GM12878 (cell line): ENCODE results near the gene ANP32E. TPM values are rescaled to one million over a fixed set of nuclear protein-coding genes. Genes with fewer than 3 reads are reported as not detected.

ENCODE experiments used
- ATAC-seq: fragments of 200-7000 bp; cut with Tn5 transposase; 3 replicates; pipeline ENCODE4 v1.9.1; 2020; ENCODE audit warnings: mild to moderate bottlenecking, moderate library complexity
- BruUV-seq: library from RNA; stranded (reverse); fragments of 400-500 nt; replicated peaks from 2 replicates; lab custom pipeline; 2021; lab: Mats Ljungman, UMichigan
- CTCF ChIA-PET: fragments of 300-600 bp; sonication (Branson Sonifier 250); formaldehyde crosslinking; extraction: SDS; loops from one replicate; lab custom pipeline; 2021; ENCODE audit warnings: inconsistent platforms; lab: Yijun Ruan, JAX
- POLR2A ChIA-PET: fragments of 350-600 bp; formaldehyde crosslinking; extraction: SDS; loops from one replicate; lab custom pipeline; 2021; ENCODE audit warnings: inconsistent platforms; lab: Charles Lee
- RAD21 ChIA-PET: fragments of 300-600 bp; sonication (Branson Sonifier 250); formaldehyde crosslinking; loops from one replicate; lab custom pipeline; 2023; ENCODE audit warnings: antibody characterized with exemption; ENCODE audit not compliant: unreplicated experiment; lab: Charles Lee
- SMC1A ChIA-PET: fragments of 300-600 bp; sonication (Branson Sonifier 250); formaldehyde crosslinking; loops from one replicate; lab custom pipeline; 2023; ENCODE audit not compliant: unreplicated experiment, uncharacterized antibody; lab: Charles Lee
- DNase-seq: peaks from one replicate; pipeline ENCODE4 v3.0.0-alpha.2; 2011; ENCODE audit warnings: low read depth, low spot score
- FAIRE-seq: peaks from 3 replicates; lab custom pipeline; 2011; peaks lifted over from hg19 to GRCh38; lab: Jason Lieb, UNC
- H2AFZ ChIP-seq: 2 replicates; pipeline ENCODE4 v1.6.0; 2011; ENCODE audit warnings: low read depth, low read length, control low read depth; ENCODE audit not compliant: control insufficient read depth
- H3K27ac ChIP-seq: 2 replicates; pipeline ENCODE4 v1.5.1; 2011; ENCODE audit warnings: control low read depth; ENCODE audit not compliant: control insufficient read depth, insufficient read depth
- H3K27me3 ChIP-seq, 2 experiments: replicated peaks in 1 of 2; 2 replicates each; pipeline versions ENCODE4 v1.6.0 to v1.6.1; 2011; ENCODE audit warnings: low read length in 1 of 2; ENCODE audit not compliant: control insufficient read depth in 2 of 2, insufficient read depth in 2 of 2
- H3K36me3 ChIP-seq, 2 experiments: 2 replicates each; pipeline ENCODE4 v1.5.1; 2011; ENCODE audit warnings: low read length in 1 of 2; ENCODE audit not compliant: control insufficient read depth in 2 of 2, insufficient read depth in 2 of 2
- H3K4me1 ChIP-seq: 2 replicates; pipeline ENCODE4 v1.6.1; 2011; ENCODE audit warnings: mild to moderate bottlenecking, low read length, moderate library complexity, mixed read lengths; ENCODE audit not compliant: control insufficient read depth, insufficient read depth
- H3K4me2 ChIP-seq: 2 replicates; pipeline ENCODE4 v1.6.0; 2011; ENCODE audit warnings: control low read depth; ENCODE audit not compliant: control insufficient read depth, insufficient read depth
- H3K4me3 ChIP-seq: fragments of 200-600 bp; sonication (generic); 2 replicates; pipeline ENCODE4 v1.5.1; 2016
- H3K79me2 ChIP-seq: 2 replicates; pipeline ENCODE4 v1.6.0; 2011; ENCODE audit warnings: low read length; ENCODE audit not compliant: control insufficient read depth, insufficient read depth
- H3K9ac ChIP-seq: 2 replicates; pipeline ENCODE4 v1.8.0; 2011; ENCODE audit warnings: low read length, control low read depth, mixed read lengths; ENCODE audit not compliant: control insufficient read depth, insufficient read depth
- H3K9me3 ChIP-seq: replicated peaks from 3 replicates; pipeline ENCODE4 v1.5.1; 2011; ENCODE audit warnings: mild to moderate bottlenecking, low read length; ENCODE audit not compliant: control insufficient read depth, insufficient read depth
- H4K20me1 ChIP-seq: 2 replicates; pipeline ENCODE4 v1.6.0; 2011; ENCODE audit not compliant: control insufficient read depth, insufficient read depth
- BMI1 ChIP-seq: fragments of 450-650 bp; IDR thresholded peaks from 2 replicates; pipeline ENCODE4 v1.6.1; 2016; ENCODE audit warnings: mild to moderate bottlenecking, moderate library complexity, borderline replicate concordance
- CEBPB ChIP-seq, 2 experiments: fragments of 150-350 bp in 1 of 2; IDR thresholded peaks; 2 replicates each; pipeline ENCODE4 v1.6.1; 2012 to 2014; ENCODE audit warnings: low read depth in 2 of 2, low read length in 2 of 2, borderline replicate concordance in 1 of 2, inconsistent platforms in 1 of 2
- CHD2 ChIP-seq: IDR thresholded peaks from 2 replicates; pipeline ENCODE4 v1.6.1; 2011; ENCODE audit warnings: low read depth, low read length, improper control_type of control experiment, borderline replicate concordance
- EP300 ChIP-seq, 2 experiments: fragments of 150-350 bp in 1 of 2; IDR thresholded peaks; 2 replicates each; pipeline ENCODE4 v1.6.1; 2011 to 2012; ENCODE audit warnings: low read depth in 2 of 2, low read length in 2 of 2, borderline replicate concordance in 1 of 2, improper control_type of control experiment in 1 of 2, inconsistent platforms in 1 of 2; ENCODE audit not compliant: control insufficient read depth in 1 of 2
- EZH2 ChIP-seq: IDR thresholded peaks from 2 replicates; pipeline ENCODE4 v1.6.1; 2012; ENCODE audit warnings: low read depth, mild to moderate bottlenecking, control low read depth, inconsistent platforms, low read length, borderline replicate concordance; ENCODE audit not compliant: control insufficient read depth
- GATAD2B ChIP-seq: fragments of 450-650 bp; conservative IDR thresholded peaks from 2 replicates; pipeline ENCODE4 v1.6.1; 2017; ENCODE audit warnings: low read depth, mild to moderate bottlenecking, moderate library complexity
- HDAC2 ChIP-seq: fragments of 200-600 bp; sonication (generic); IDR thresholded peaks from 2 replicates; pipeline ENCODE4 v1.6.1; 2017
- HDAC6 ChIP-seq: fragments of 200-600 bp; sonication (generic); IDR thresholded peaks from one replicate; pipeline ENCODE4 v1.8.0; 2017; ENCODE audit warnings: antibody characterized with exemption; ENCODE audit not compliant: unreplicated experiment
- IRF4 ChIP-seq: IDR thresholded peaks from 2 replicates; pipeline ENCODE4 v1.6.1; 2011; ENCODE audit warnings: low read depth, low read length
- RAD21 ChIP-seq: IDR thresholded peaks from 2 replicates; pipeline ENCODE4 v1.6.1; 2011; ENCODE audit warnings: mild to moderate bottlenecking, low read depth, low read length, moderate library complexity; ENCODE audit not compliant: insufficient read depth
- RELA ChIP-seq: fragments of 450-650 bp; IDR thresholded peaks from 2 replicates; pipeline ENCODE4 v1.8.0; 2014; ENCODE audit warnings: borderline replicate concordance; ENCODE audit not compliant: partially characterized antibody
- SREBF2 ChIP-seq: IDR thresholded peaks from 2 replicates; pipeline ENCODE4 v1.6.1; 2012; ENCODE audit warnings: mild to moderate bottlenecking, low read length
- ZNF24 ChIP-seq: fragments of 450-650 bp; IDR thresholded peaks from 2 replicates; pipeline ENCODE4 v1.6.1; 2017; ENCODE audit warnings: antibody characterized with exemption, mild to moderate bottlenecking
- WGBS: methylation state at CpG from one replicate; pipeline ENCODE4 v1.1.6; 2016; ENCODE audit warnings: low lambda C conversion rate; ENCODE audit not compliant: insufficient replicate concordance, insufficient coverage; ENCODE audit errors: missing lambda C conversion rate; 5-methylcytosine and 5-hydroxymethylcytosine counted together
- in situ Hi-C: fragments of 300-500 bp; cut with MboI; formaldehyde crosslinking; loops from 9 replicates; pipeline ENCODE4 v1.14.3; 2018; ENCODE audit warnings: mixed read lengths
- intact Hi-C: fragments of 100-400 bp; cut with micrococcal nuclease; formaldehyde crosslinking; loops from one replicate; pipeline ENCODE4 v1.14.2; 2022; ENCODE audit not compliant: unreplicated experiment
- polyA plus RNA-seq, 11 experiments: library from polyadenylated mRNA; depleted of rRNA in 4 of 11; unstranded in 6 of 11; stranded (reverse) in 5 of 11; fragments of >200 nt; fragmentation: Nextera tagmentation in 4 of 11; fragmentation: Illumina TruSeq in 1 of 11; extraction: Ambion mirVana in 4 of 11; extraction: Trizol in 1 of 11; gene quantifications; 1 replicate in 1 of 11; 2 replicates in 10 of 11; pipeline versions ENCODE4 v1.2.1 to v1.2.3, GENCODE V29; 2011 to 2016; ENCODE audit warnings: inconsistent platforms in 2 of 11, missing spikeins in 2 of 11, low read depth in 1 of 11
- total RNA-seq, 4 experiments: library from RNA; depleted of rRNA in 3 of 4; stranded (reverse); fragments of >200 nt in 3 of 4; fragmentation: Illumina TruSeq in 1 of 4; extraction: Trizol in 1 of 4; gene quantifications; 2 replicates each; pipeline versions ENCODE4 v1.2.1 to v1.2.3, GENCODE V29; 2013 to 2021
- TF ChIP-seq, protein P1 (sequence below): fragments of 450-650 bp; IDR thresholded peaks from 2 replicates; pipeline ENCODE4 v1.6.1; 2016; ENCODE audit warnings: mild to moderate bottlenecking, moderate library complexity, borderline replicate concordance
- TF ChIP-seq, protein P2 (sequence below): fragments of 450-650 bp; IDR thresholded peaks from 2 replicates; pipeline ENCODE4 v1.6.1; 2016; ENCODE audit warnings: mild to moderate bottlenecking
- TF ChIP-seq, protein P3 (sequence below): fragments of 450-650 bp; IDR thresholded peaks from 2 replicates; pipeline ENCODE4 v1.6.1; 2014; ENCODE audit warnings: mild to moderate bottlenecking

The ANP32E gene
- total and polyA plus RNA-seq, 10 of the 15 experiments (the other 5 are each of a cell fraction or from before 2014, with no cell fraction given): 59.2 to 250 (median 121) TPM

- Histone ChIP-seq H4K20me1 (no peaks in the 10 kb centered on the region), H3K9me3 (no peaks in the 10 kb centered on the region), H3K27me3 (no peaks in the 10 kb centered on the region), H3K27ac (peak overlapping the region; percentile 52; the same call in 1 of the 2 replicates), H2AFZ (peak overlapping the region; percentile 71), H3K4me3 (peak overlapping the region; percentile 40; the same call in 1 of the 2 replicates), H3K79me2 (no peaks in the 10 kb centered on the region), H3K4me2 (peak overlapping the region; percentile 51; the same call in 1 of the 2 replicates), H3K9ac (peak overlapping the region; percentile 43; the same call in 1 of the 2 replicates), H3K36me3 (no peaks in the 10 kb centered on the region), H3K4me1 (no peaks in the 10 kb centered on the region)
- TSS peak; percentile 86 for BruUV-seq
- RAD21 ChIA-PET: interaction anchor here (1.1 to 2.3 kb wide), 3 partner anchors 12 to 140 kb away, joined by 4 to 7 read pairs (median 5); no protein-coding TSS in a partner anchor
- intact Hi-C loops: no loop called here
- peak; percentile 79 for DNase-seq
- CTCF ChIA-PET: interaction anchor here (1.9 kb wide), 1 partner anchor 26 kb away, joined by 9 read pairs; no protein-coding TSS in a partner anchor
- no peak for FAIRE-seq
- SMC1A ChIA-PET: interaction anchor here (1.3 to 1.7 kb wide), 2 partner anchors 20 kb away, joined by 3 to 10 read pairs; no protein-coding TSS in a partner anchor
- in situ Hi-C loops: no loop called here
- peak; percentile 100 for ATAC-seq
- POLR2A ChIA-PET: interaction anchor here (0.5 to 1.3 kb wide), 5 partner anchors 10 to 23 kb away, joined by 3 to 5 read pairs (median 4); no protein-coding TSS in a partner anchor
- WGBS: 17% methylated on average over 38 of the region's 38 CpGs
- no peak for TF ChIP-seq IRF4
- no peak for TF ChIP-seq GATAD2B
- no peak for TF ChIP-seq CHD2
- no peak for TF ChIP-seq CEBPB (IDR thresholded peaks at IDR 0.05; ENCODE audit: borderline replicate concordance in 1 of 2, low read depth in 2 of 2, low read length in 2 of 2)
- no peak for TF ChIP-seq BMI1
- TF ChIP-seq, protein P1, sequence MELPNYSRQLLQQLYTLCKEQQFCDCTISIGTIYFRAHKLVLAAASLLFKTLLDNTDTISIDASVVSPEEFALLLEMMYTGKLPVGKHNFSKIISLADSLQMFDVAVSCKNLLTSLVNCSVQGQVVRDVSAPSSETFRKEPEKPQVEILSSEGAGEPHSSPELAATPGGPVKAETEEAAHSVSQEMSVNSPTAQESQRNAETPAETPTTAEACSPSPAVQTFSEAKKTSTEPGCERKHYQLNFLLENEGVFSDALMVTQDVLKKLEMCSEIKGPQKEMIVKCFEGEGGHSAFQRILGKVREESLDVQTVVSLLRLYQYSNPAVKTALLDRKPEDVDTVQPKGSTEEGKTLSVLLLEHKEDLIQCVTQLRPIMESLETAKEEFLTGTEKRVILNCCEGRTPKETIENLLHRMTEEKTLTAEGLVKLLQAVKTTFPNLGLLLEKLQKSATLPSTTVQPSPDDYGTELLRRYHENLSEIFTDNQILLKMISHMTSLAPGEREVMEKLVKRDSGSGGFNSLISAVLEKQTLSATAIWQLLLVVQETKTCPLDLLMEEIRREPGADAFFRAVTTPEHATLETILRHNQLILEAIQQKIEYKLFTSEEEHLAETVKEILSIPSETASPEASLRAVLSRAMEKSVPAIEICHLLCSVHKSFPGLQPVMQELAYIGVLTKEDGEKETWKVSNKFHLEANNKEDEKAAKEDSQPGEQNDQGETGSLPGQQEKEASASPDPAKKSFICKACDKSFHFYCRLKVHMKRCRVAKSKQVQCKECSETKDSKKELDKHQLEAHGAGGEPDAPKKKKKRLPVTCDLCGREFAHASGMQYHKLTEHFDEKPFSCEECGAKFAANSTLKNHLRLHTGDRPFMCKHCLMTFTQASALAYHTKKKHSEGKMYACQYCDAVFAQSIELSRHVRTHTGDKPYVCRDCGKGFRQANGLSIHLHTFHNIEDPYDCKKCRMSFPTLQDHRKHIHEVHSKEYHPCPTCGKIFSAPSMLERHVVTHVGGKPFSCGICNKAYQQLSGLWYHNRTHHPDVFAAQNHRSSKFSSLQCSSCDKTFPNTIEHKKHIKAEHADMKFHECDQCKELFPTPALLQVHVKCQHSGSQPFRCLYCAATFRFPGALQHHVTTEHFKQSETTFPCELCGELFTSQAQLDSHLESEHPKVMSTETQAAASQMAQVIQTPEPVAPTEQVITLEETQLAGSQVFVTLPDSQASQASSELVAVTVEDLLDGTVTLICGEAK: no peak; the same call in 1 of the 2 replicates
- TF ChIP-seq RELA: no peak
- no peak for TF ChIP-seq EP300 (IDR thresholded peaks at IDR 0.05; ENCODE audit: borderline replicate concordance in 1 of 2, control insufficient read depth in 1 of 2, low read depth in 2 of 2, low read length in 2 of 2)
- TF ChIP-seq ZNF24: no peak
- TF ChIP-seq, protein P2, sequence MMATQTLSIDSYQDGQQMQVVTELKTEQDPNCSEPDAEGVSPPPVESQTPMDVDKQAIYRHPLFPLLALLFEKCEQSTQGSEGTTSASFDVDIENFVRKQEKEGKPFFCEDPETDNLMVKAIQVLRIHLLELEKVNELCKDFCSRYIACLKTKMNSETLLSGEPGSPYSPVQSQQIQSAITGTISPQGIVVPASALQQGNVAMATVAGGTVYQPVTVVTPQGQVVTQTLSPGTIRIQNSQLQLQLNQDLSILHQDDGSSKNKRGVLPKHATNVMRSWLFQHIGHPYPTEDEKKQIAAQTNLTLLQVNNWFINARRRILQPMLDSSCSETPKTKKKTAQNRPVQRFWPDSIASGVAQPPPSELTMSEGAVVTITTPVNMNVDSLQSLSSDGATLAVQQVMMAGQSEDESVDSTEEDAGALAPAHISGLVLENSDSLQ: no peak
- TF ChIP-seq, protein P3, sequence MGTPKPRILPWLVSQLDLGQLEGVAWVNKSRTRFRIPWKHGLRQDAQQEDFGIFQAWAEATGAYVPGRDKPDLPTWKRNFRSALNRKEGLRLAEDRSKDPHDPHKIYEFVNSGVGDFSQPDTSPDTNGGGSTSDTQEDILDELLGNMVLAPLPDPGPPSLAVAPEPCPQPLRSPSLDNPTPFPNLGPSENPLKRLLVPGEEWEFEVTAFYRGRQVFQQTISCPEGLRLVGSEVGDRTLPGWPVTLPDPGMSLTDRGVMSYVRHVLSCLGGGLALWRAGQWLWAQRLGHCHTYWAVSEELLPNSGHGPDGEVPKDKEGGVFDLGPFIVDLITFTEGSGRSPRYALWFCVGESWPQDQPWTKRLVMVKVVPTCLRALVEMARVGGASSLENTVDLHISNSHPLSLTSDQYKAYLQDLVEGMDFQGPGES: no peak
- no peak for TF ChIP-seq HDAC2
- TF ChIP-seq SREBF2: no peak
- TF ChIP-seq EZH2: no peak
- 0 out of 2 replicates have a peak, but pooled peaks have one; percentile 21 for TF ChIP-seq RAD21
- no peak for TF ChIP-seq HDAC6
Observed at GRCh38 chr1:150213170-150214098, 22.5 kb downstream of the ANP32E start.
